DND-41 (cell line): Measurements from ENCODE around the gene GALR2.
"Not testable (repeated sequence)": the region's sequence is repeated elsewhere in the genome, so short reads cannot be mapped to it uniquely, and the experiment has no call there.

Experiments used
- ATAC-seq: fragments of 200-7000 bp; cut with Tn5 transposase; 3 replicates; pipeline ENCODE4 v1.9.1; 2021; ENCODE audit warnings: low read depth; ENCODE audit not compliant: insufficient read depth
- DNase-seq: peaks from one replicate; pipeline ENCODE4 v3.0.0-alpha.2; 2020
- H2AFZ ChIP-seq: 2 replicates; pipeline ENCODE4 v1.6.0; 2012; ENCODE audit warnings: low read depth, low read length
- H3K27ac ChIP-seq: 2 replicates; pipeline ENCODE4 v1.5.1; 2012; ENCODE audit warnings: low read length, inconsistent platforms
- H3K27me3 ChIP-seq: fragments of 200-600 bp; sonication (generic); 2 replicates; pipeline ENCODE4 v1.6.0; 2012; ENCODE audit warnings: low read length, mild to moderate bottlenecking, inconsistent platforms; ENCODE audit not compliant: insufficient read depth, poor library complexity
- H3K36me3 ChIP-seq: 2 replicates; pipeline ENCODE4 v1.5.1; 2012; ENCODE audit warnings: low read length, inconsistent platforms; ENCODE audit not compliant: insufficient read depth
- H3K4me1 ChIP-seq: 2 replicates; pipeline ENCODE4 v1.5.1; 2012; ENCODE audit warnings: mild to moderate bottlenecking, low read length; ENCODE audit not compliant: insufficient read depth
- H3K4me2 ChIP-seq: 2 replicates; pipeline ENCODE4 v1.6.0; 2012; ENCODE audit warnings: mild to moderate bottlenecking, moderate library complexity, low read length, inconsistent platforms; ENCODE audit not compliant: insufficient read depth
- H3K4me3 ChIP-seq, 2 experiments: fragments of 200-600 bp in 1 of 2; shearing (Covaris generic) in 1 of 2; 2 replicates each; pipeline ENCODE4 v1.5.1; 2012 to 2016; ENCODE audit warnings: inconsistent platforms in 2 of 2, low read length in 2 of 2, mild to moderate bottlenecking in 2 of 2, low read depth in 1 of 2, moderate library complexity in 1 of 2
- H3K79me2 ChIP-seq: 2 replicates; pipeline ENCODE4 v1.6.0; 2012; ENCODE audit warnings: low read length, inconsistent platforms; ENCODE audit not compliant: insufficient read depth
- H3K9ac ChIP-seq: 2 replicates; pipeline ENCODE4 v1.6.0; 2012; ENCODE audit warnings: low read depth, mild to moderate bottlenecking, inconsistent platforms, low read length, moderate library complexity
- H3K9me3 ChIP-seq: 2 replicates; pipeline ENCODE4 v1.5.1; 2012; ENCODE audit warnings: low read length, moderate library complexity, mild to moderate bottlenecking, inconsistent platforms; ENCODE audit not compliant: insufficient read depth, severe bottlenecking
- H4K20me1 ChIP-seq: 2 replicates; pipeline ENCODE4 v1.6.0; 2012; ENCODE audit warnings: low read length; ENCODE audit not compliant: insufficient read depth
- CTCF ChIP-seq: IDR thresholded peaks from 2 replicates; pipeline ENCODE4 v1.5.1; 2012; ENCODE audit warnings: borderline replicate concordance, low read length, moderate library complexity, mild to moderate bottlenecking; ENCODE audit not compliant: poor library complexity, severe bottlenecking; ENCODE audit errors: extremely low read depth
- EZH2 ChIP-seq: IDR thresholded peaks from 3 replicates; pipeline ENCODE4 v1.6.1; 2012; ENCODE audit warnings: borderline replicate concordance, low read depth, mild to moderate bottlenecking, moderate library complexity, low read length, inconsistent platforms; ENCODE audit not compliant: severe bottlenecking

Gene GALR2

DNA sequence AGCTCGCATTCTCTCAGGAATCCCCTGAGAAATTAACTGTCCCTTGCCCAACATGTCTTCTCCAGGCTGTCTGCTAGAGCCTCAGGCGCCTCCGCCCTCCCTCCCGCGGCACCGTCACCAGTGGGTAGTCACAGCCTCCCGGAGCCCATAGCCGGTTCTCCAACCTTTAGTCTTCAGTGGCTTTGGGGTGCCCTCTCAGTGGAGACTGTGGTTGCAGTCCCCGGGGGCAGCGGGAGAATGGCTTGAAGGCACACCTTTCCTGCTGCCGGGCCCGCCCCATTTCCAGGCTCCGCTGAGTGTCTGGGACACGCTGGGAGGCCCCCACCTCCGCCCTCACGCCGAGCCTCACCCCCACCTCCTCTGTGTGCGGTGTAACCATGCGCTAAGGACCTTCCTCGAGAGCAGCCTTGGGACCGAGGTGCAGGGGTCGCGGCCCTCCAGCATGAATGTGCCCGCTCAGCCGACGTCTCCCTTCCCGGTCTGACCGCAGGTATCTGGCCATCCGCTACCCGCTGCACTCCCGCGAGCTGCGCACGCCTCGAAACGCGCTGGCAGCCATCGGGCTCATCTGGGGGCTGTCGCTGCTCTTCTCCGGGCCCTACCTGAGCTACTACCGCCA lies 1.7 kb downstream of the GALR2 start:
- H2AFZ ChIP-seq, result no peak overlapping the region
- no peaks in the 10 kb centered on the region for H3K27me3 ChIP-seq
- no peak overlapping the region for H3K4me2 ChIP-seq
- no peak overlapping the region for H3K4me3 ChIP-seq
- peaks cover 21% of the 10 kb centered on the region for H3K4me1 ChIP-seq
- no peaks in the 10 kb centered on the region for H3K9me3 ChIP-seq
- TF ChIP-seq CTCF (no peak), EZH2 (no peak)
- peaks cover 18% of the 10 kb centered on the region for H3K79me2 ChIP-seq
- no peak for DNase-seq
- H3K27ac ChIP-seq, result no peak overlapping the region
- H3K36me3 ChIP-seq, result no peaks in the 10 kb centered on the region; the same call in 1 of the 2 replicates
- H3K9ac ChIP-seq, result no peak overlapping the region
- H4K20me1 ChIP-seq, result peaks cover 2% of the 10 kb centered on the region; the same call in 1 of the 2 replicates
- ATAC-seq, result no peak

DNA sequence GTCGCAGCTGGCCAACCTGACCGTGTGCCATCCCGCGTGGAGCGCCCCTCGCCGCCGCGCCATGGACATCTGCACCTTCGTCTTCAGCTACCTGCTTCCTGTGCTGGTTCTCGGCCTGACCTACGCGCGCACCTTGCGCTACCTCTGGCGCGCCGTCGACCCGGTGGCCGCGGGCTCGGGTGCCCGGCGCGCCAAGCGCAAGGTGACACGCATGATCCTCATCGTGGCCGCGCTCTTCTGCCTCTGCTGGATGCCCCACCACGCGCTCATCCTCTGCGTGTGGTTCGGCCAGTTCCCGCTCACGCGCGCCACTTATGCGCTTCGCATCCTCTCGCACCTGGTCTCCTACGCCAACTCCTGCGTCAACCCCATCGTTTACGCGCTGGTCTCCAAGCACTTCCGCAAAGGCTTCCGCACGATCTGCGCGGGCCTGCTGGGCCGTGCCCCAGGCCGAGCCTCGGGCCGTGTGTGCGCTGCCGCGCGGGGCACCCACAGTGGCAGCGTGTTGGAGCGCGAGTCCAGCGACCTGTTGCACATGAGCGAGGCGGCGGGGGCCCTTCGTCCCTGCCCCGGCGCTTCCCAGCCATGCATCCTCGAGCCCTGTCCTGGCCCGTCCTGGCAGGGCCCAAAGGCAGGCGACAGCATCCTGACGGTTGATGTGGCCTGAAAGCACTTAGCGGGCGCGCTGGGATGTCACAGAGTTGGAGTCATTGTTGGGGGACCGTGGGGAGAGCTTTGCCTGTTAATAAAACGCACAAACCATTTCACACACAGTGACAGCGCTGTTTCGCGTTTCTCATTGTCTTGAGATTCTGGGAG lies 2.4 kb downstream of the GALR2 start:
- ATAC-seq, result no peak
- no peak overlapping the region for H3K4me2 ChIP-seq
- no peak overlapping the region for H3K4me3 ChIP-seq
- TF ChIP-seq CTCF (no peak), EZH2 (no peak)
- no peak overlapping the region for H2AFZ ChIP-seq
- H4K20me1 ChIP-seq, result no peaks in the 10 kb centered on the region; the same call in 1 of the 2 replicates
- peaks cover 11% of the 10 kb centered on the region for H3K79me2 ChIP-seq
- H3K4me1 ChIP-seq, result peaks cover 17% of the 10 kb centered on the region
- H3K36me3 ChIP-seq, result no peaks in the 10 kb centered on the region; the same call in 1 of the 2 replicates
- H3K9me3 ChIP-seq, result no peaks in the 10 kb centered on the region
- no peak for DNase-seq
- H3K9ac ChIP-seq, result no peak overlapping the region
- H3K27ac ChIP-seq, result no peak overlapping the region
- H3K27me3 ChIP-seq, result no peaks in the 10 kb centered on the region

GRCh38 chr17:76077584-76078110 lies 3.1 kb downstream of the GALR2 start:
- peaks cover 4% of the 10 kb centered on the region for H3K79me2 ChIP-seq
- no peak for TF ChIP-seq CTCF
- no peak for TF ChIP-seq EZH2
- H3K36me3 ChIP-seq, result peaks cover 3% of the 10 kb centered on the region
- H3K4me2 ChIP-seq, result no peak overlapping the region
- H3K4me1 ChIP-seq, result peaks cover 16% of the 10 kb centered on the region
- ATAC-seq (no peak), DNase-seq (no peak)
- H3K27ac ChIP-seq, result no peak overlapping the region
- no peaks in the 10 kb centered on the region; the same call in 1 of the 2 replicates for H4K20me1 ChIP-seq
- H3K27me3 ChIP-seq, result no peaks in the 10 kb centered on the region
- H2AFZ ChIP-seq, result no peak overlapping the region
- H3K4me3 ChIP-seq, result no peak overlapping the region
- no peaks in the 10 kb centered on the region for H3K9me3 ChIP-seq
- no peak overlapping the region for H3K9ac ChIP-seq

DNA sequence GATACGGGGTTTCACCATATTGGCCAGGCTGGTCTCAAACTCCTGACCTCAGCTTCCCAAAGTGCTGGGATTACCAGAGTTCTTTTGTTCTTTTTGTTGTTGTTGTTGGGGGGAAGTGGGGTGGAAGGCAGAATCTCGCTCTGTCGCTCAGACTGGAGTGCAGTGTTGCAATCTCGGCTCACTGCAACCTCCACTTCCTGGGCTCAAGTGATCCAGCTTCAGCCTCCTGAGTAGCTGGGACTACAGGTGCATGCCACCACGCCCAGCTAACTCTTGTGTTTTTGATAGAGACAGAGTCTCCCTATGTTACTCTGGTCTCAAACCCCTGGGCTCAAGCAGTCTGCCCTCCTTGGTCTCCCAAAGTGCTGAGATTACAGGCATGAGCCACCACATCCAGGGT lies 3.8 kb downstream of the GALR2 start:
- H3K36me3 ChIP-seq, H4K20me1 ChIP-seq, DNase-seq, H2AFZ ChIP-seq, H3K4me2 ChIP-seq, H3K4me1 ChIP-seq, H3K9me3 ChIP-seq, H3K27ac ChIP-seq, H3K9ac ChIP-seq, H3K79me2 ChIP-seq, H3K4me3 ChIP-seq, H3K27me3 ChIP-seq: not testable (repeated sequence)
- 0 out of 3 replicates have a peak, but pooled peaks have one; percentile 2 for ATAC-seq
